Mammary epithelial cell (primary cell): ENCODE results near the gene FKBP2.

ENCODE experiments used
- EZH2 ChIP-seq: IDR thresholded peaks from 2 replicates; pipeline ENCODE4 v1.6.1; 2012; ENCODE audit warnings: low read length, inconsistent platforms, borderline replicate concordance
- TF ChIP-seq, protein P1 (sequence below), 2 donors: IDR thresholded peaks in 1 of 2; conservative IDR thresholded peaks in 1 of 2; 2 replicates each; pipeline ENCODE4 v1.5.1; 2011 to 2012; ENCODE audit warnings: inconsistent platforms in 2 of 2, low read length in 2 of 2, mild to moderate bottlenecking in 2 of 2, control low read depth in 1 of 2, low read depth in 1 of 2; ENCODE audit not compliant: insufficient read depth in 1 of 2; ENCODE audit errors: extremely low read depth in 1 of 2

DNA sequence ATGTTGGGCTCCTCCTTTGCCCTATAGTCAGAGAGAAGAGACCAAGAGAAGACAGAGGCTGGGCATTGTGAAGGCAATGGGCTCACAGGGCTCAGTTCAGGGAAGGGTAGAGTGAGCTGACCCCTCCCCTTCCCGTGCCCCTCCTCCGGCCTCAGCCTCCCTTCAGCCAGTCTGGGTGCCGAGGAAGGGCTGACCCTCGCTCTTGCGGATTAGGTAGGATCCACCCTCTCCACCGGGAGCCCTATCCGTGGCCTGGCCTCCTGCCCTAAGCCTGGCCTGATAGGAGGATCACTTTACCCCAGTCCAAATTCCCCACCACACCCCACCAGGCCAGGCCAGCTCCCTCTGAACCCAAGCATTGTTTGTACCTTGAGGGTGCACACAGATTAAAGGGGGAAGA, 7.7 kb downstream of the FKBP2 start:
- TF ChIP-seq, protein P1, sequence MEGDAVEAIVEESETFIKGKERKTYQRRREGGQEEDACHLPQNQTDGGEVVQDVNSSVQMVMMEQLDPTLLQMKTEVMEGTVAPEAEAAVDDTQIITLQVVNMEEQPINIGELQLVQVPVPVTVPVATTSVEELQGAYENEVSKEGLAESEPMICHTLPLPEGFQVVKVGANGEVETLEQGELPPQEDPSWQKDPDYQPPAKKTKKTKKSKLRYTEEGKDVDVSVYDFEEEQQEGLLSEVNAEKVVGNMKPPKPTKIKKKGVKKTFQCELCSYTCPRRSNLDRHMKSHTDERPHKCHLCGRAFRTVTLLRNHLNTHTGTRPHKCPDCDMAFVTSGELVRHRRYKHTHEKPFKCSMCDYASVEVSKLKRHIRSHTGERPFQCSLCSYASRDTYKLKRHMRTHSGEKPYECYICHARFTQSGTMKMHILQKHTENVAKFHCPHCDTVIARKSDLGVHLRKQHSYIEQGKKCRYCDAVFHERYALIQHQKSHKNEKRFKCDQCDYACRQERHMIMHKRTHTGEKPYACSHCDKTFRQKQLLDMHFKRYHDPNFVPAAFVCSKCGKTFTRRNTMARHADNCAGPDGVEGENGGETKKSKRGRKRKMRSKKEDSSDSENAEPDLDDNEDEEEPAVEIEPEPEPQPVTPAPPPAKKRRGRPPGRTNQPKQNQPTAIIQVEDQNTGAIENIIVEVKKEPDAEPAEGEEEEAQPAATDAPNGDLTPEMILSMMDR (conservative IDR thresholded peaks at IDR 0.05 in 1 of 2, IDR thresholded peaks at IDR 0.05 in 1 of 2; ENCODE audit: extremely low read depth in 1 of 2, insufficient read depth in 1 of 2, low read depth in 1 of 2, low read length in 2 of 2): no peak
- no peak for TF ChIP-seq EZH2
